Right hindlimb (tissue), 1 donor: Measurements from ENCODE around the gene JAML.
"Not testable (repeated sequence)": the region's sequence is repeated elsewhere in the genome, so short reads cannot be mapped to it uniquely, and the experiment has no call there.

Source experiments
- DNase-seq: peaks from one replicate; pipeline ENCODE4 v3.0.0-alpha.2; 2018

The JAML gene

DNA sequence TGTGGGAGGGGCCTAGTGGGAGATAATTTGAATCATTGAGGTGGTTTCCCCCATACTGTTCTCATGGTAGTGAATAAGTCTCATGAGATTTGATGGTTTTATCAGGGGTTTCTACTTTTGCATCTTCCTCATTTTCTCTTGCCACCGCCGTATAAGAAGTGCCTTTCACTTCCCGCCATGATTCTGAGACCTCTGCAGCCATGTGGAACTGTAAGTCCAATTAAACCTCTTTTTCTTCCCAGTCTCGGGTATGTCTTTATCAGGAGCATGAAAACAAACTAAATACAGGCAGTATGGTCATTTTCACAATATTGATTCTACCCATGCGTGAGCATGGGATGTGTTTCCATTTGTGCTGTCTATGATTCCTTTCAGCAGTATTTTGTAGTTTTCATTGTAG lies 32.0 kb downstream of the JAML start:
- not testable (repeated sequence) for DNase-seq

DNA sequence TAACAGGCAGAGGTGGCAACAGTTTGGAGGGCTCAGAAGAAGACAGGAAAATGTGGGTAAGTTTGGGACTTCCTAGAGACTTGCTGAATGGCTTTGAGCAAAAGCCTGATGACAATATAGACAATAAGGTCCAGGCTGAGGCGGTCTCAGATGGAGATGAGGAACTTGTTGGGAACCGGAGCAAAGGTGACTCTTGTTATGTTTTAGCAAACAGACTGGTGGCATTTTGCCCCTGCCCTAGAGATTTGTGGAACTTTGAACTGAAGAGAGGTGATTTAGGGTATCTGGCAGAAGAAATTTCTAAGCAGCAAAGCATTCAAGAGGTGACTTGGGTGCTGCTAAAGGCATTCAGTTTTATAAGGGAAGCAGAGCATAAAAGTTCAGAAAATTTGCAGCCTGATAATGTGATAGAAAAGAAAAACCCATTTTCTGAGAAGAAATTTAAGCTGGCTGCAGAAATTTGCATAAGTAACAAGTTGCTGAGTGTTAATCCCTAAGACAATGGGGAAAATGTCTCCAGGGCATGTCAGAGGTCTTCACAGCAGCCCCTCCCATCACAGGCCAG lies 33.8 kb downstream of the JAML start:
- not testable (repeated sequence) for DNase-seq

DNA sequence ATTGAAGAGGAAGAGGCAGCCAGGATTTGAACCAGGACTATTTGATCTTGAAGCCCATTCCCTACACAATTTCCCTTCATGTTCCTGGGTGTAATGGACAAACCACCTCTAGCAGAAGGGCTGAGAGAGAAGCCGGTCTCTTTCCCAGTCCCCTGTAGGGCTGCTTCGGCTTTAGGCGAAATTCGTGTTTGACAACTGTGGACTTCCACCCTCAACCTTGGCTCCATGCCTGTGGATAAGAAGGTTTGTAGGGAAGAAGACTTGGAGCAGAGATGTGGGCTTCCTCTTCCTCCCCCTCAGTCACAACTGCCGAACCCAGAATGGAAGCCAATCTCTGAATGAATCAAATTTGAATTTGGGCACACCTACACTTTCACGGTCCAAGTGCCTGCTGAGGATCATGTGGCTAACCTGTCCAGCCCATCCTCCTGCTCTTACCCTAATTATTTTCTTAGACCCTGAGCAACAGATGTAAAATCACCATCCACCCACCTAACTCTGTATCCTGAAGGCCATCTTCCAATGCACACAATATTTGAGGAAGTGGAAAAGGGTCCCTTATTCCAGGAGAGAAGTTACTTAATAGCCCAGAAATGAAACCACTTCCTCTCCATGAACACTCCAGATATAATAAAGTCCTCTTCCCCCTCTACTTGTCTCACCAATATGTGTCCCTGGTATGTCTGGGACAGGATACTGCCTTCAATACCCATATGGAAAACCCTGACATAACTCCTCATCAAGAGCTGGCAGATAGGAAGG lies 38.3 kb downstream of the JAML start:
- DNase-seq = no peak

DNA sequence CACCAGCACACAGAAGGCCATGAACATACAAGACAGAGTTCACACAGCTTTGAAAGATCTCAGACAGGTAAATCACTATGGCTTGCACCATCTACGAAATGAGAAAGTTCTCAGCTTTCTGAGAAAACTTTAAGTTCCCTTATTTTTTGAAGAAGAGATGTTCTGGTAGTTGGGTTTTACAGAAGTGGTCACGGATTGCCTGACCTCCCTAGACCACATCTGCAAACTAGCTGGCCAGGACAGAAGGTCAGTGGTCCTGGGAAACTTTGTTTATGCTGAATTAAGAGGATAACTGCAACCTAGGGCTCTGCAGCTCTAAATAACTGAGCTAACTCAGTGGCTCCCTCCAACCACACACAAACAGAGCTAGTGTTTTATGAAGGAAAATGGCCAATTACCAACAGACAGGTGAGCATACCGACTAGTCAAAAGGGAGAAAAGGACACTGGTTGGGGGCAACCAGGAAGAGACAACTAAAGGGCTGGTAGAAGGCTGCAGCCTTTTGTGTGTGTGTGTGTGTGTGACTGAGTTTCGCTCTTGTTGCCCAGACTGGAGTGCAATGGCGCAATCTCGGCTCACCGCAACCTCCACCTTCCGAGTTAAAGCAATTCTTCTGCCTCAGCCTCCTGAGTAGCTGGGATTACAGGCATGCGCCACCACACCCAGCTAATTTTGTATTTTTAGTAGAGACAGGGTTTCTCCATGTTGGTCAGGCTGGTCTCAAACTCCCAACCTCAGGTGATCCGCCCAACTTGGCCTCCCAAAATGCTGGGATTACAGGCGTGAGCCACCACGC lies 39.8 kb downstream of the JAML start:
- no peak for DNase-seq

DNA sequence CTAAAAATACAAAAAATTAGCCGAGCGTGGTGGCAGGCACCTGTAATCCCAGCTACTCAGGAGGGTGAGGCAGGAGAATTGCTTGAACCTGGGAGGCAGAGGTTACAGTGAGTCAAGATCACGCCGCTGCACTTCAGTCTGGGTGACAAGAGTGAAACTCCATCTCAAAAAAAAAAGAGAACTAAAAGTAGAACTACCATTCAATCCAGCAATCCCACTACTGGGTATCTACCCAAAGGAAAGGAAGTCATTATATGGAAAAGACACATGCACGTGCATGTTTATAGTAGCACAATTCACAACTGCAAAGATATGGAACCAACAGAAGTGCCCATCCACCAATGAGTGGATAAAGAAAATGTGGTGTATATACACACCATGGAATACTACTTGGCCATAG lies 41.1 kb downstream of the JAML start:
- DNase-seq = not testable (repeated sequence)

DNA sequence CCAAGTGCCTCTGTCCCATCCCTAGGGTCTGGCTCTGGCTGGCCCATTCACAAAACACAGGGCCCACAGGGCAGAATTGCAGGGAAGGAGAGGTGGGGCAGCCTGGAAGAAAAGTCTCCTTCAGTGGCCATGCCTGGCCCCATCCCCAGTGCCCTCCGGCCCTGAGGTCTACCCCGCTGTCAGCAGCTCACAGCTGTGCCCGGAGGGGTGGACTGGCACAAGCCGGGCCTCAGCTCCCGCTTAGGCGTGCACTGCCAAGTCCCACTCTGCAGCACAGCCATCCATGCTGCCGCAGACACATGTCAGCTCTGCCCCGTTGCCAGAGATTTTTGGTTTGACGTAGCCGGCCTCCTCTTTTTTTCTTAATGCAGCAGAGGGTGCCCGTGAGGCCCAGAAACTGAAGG lies 44.5 kb downstream of the JAML start:
- peak; percentile 92 for DNase-seq

DNA sequence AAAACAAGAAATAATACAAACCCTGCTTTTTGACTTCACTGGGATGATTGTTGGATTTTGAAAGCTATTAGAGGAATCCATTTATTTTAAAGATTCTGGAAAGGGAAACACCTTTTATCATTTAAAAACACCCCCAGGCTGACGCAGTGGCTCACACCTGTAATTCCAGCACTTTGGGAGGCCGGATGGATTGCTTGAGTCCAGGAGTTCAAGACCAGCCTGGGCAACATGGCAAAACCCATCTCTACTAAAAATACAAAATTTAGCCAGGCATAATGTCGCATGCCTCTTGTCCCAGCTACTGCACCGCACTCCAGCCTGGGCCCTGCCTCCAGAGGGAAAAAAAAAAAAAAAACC lies 48.1 kb downstream of the JAML start:
- no peak for DNase-seq

DNA sequence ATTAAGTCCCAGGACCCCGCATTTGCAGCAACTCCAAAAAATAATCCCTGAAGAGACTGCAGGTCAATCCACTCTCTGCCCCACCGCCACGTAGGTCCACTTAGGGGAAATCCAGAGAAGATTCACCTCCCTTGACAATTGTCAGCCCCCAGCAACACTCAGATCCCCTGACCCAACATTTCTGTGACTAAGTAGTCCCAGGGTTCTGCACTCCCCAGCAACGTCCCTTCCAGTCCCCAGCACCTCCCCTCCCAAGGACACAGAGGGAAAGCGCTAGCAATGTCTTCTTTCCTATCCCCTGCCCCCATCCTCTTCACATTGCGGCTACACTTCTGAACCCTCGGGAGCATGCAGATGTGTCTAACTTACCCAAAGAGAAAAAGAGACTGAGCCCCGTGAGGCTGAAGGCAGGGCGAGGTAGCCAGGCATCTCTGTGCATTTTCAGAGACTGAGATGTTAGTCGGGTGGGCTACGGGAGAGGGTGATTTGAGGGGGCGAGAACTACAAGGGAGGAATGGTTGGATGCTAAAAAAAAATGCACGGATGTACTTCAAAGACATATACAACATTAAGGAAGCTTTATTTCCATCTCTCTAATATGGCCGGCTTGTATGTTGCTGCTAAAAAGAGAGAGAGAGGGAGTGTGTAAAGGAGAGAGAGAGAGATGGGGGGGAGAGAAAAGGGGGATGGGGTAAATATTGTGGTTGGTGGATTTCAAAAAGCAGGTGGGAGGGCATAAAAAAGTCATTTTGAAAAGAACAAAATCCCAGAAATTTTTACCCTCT lies 48.6 kb downstream of the JAML start, which contains the start of gene SCN2B:
SCN2B (minus strand) TSS at position 647 of the 785 bp plus-strand sequence; CDS start at position 439, 208 bp downstream.
- DNase-seq = no peak

DNA sequence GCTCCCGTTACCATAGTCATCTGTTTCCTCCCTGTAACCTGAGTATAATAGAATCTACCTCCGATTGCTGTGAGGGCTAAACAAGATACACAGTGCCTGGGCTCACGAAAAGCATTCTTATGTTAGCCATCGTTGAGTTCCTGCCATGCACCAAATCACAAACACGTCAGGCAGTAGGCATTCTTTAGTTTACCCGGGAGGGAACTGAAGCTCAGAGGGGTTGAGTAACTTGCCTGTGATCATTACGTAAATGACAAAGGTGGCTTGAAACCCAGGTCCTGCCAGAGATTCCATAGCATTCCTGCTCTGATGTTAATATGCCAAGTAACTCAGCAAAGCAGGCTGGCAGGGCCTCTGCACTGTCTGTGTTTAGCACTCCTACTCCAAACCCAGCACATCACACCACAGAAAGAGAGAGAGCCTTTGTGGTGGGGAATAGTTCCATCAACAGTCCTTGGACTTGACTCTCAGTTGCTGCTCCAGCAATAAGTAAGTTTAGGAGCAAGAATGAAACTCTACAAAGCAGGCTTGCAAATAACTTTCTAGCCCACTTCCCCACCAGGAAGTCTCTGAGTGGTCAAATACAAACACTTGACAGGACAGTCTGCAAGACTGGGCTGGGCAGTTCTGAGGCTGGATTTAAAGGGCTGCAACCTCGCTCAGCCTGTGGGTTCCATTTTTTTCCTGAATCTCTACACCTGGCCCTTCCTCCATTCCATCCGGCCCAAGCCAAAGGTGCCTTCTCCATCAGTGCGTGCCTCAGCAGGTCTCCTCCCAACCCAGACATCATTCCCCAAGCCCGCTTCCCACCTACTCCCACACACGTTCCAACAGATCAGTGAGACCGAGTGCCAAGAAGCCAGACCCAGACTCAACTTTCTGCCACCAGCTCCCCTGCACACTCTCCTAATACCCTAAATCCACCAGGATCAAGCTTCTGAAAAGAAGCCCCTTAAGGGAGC lies 49.5 kb downstream of the JAML start:
- no peak for DNase-seq

DNA sequence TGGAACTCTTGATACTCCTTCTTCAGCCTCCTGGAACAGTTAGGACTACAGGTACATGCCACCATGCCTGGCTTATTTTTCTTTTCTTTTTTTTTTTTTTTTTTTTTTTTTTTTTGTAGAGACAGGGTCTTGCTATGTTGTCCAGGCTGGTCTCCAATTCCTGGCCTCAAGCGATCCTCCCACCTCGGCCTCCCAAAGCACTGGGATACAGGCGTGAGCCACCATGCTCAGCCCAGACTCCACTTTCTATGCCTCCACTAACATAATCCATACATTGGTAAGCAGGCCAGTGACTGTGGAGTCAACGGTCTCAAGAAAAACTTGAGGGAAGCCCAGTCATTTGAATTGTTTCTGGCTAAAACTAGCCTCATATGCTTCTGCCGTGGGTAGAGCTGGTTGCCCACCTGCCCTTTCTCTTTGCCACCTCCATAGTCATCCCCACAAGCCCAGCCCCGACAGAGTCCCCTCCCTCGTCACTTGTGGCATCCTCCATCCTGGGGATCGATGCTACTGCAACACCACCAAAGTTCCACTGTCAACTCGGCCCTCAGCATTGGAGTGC lies 50.7 kb downstream of the JAML start:
- DNase-seq = no peak

DNA sequence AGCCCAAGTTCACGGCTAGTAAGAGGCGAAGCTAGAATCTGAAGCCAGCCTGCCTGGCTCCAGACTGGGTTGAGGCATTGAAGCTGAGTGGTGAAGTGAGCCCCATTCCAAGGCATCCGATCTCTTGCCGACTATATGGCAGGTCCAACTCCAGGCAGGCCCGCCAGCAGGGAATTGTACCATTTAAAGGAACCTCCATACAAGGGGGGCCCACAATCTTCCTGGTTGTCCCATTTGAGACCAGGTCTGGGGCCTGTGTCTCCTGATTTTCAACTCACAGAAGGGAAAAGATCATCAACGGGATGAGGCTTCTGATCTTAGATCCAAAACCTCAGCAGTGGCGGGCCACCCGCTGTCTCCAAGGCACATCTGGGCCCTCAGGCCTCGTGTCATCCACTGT lies 52.5 kb downstream of the JAML start:
- no peak for DNase-seq

DNA sequence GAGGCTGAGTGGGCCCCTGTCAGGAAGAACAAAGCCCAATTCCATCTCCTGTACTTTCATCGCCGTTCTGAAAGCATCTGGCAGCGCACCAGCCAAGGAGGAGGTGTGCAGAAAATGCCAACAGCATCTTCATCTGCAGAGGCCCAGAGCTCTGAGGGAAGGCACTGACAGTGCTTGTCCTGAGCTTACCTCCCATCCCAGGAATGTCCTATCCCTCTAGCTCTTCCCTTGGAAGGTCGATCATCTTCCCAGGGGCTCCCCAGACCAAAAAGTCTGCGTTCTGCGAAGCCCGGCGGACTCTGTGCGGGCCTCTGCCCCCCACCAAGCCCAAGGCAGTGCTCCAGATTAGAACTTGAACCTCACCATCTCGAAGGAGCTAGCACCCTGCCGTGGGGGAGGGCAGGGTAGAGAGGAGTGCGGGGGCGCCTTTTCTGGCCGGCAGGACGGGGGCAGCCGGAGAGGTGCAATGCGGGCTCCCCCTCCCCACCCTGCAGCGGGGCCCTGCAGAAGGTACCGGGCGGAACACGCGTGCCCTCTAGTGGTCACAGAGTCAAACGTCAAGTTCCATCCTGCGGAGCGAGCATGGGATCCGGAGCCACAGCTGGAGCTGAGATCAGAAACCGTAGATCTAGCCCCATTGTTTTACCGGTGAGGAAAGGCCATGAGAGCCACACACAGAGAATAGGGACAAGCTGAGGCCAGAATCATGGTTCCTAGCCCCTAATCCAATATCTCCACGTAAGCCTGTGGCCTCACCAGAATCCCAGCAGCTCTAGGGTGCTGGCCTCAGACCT lies 53.3 kb downstream of the JAML start:
- peak; percentile 78 for DNase-seq

DNA sequence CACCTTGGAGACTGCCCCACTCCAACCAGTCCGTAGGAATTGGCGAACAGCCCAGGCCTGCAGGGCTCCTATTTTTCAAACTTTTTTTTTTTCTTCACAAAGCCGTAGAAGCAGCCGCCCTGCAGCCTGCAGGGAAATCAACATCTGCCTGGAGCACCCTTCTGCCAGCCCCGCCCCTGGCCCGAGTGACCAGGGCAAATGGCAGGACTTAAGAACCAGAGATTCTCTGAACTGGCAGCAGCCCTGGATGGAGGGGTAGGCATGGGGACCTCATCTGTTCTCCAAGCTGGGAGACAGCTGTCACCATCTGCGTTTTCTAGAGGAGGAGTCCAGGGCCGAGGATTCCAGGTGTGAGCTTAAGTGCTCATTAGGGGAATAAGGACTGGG lies 53.9 kb downstream of the JAML start:
- DNase-seq = no peak

DNA sequence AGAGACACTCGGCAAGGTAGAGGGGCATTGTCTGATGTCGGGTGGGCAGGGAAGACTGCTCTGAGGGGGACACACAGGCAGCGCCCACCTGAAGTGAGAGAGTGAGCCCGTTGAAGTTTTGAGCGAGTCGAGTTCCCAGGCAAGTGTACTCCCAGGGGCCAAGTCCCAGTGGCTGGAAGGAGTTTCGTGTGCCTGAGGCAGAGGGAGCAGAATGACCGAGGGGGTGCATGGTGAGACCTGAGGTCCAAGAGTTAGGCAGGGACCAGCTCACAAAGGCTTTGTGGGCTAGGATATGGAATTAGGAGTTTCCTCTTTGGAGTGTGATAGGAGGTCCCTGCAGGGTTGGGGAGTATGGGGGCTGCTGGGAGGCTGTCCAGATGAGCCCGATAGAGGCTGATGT lies 54.6 kb downstream of the JAML start:
- DNase-seq = no peak

DNA sequence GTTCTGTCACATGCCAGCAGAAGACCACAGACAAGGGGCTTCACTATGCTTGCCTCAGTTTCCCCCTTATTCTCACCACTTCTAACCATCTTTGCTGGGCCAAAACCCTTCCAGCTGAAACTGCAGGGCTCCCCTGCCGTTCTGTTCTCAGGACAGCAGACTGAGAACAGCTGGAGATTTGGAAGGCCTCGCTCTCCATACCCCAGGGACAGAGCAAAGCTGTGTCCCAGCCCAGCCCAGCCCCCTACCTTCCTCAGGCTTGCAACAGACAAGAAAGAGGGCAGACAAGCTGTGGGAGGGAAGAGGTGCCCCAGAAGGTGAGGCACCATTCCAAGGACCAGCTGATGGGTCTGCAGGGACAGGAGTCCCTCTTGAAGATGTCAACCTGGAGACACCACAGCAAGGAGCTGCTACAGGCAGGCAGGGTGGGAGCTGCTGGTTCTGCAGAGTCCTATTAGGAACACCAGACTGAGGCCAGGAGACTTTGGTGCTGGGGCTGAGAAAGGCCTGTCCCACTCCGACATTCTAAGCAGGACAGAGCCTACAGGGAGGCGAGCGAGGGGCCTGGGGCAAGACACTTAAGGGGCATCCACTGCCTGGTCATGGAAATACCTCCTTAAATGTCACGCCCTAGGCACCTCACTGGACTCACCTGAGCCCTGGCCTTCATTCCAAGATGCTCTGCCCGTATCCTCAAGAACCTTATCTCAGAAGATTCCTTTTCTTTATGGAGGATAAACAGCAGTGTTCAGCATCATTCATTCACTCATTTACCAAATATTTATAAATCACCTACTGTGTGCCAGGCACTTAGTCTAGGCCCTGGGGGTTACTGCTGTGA lies 55.3 kb downstream of the JAML start:
- no peak for DNase-seq

DNA sequence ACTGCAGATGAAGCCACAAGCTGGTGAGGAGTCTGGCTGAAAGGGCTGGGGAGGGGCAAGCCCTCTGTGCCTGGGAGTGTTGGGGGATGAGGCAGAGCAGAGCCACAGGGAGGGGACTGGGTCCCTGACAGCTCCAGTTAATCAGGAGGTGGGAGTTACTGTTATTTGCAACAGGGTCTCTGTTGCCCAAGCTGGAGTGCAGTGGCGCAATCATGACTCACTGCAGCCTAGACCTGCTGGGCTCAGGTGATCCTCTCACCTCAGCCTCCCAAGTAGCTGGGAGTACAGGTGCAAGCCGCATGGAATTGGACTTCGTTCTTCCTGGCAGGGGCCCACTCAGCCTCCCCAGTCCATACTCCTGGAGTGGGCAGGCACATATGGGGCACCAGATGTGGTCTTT lies 56.1 kb downstream of the JAML start:
- DNase-seq = no peak

DNA sequence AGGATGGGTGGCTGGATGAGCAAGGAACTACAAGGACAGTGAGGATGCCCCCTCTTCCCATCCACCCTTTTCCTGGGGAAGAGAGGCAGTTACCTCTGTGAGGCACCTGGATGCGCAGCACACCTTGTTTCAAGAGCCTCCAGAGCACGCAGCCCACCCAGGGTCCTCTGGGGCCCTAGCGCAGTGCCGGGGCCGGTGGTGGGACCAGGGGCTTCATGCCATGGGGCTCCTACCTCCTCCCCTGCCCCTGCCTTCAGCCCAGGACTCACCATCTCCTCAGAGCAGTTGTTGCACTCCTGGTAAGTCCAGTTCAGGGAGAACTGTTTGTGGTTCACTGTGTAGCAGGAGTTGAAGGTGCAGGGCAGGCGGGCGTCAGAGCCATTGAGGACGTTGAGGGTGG lies 56.5 kb downstream of the JAML start:
- no peak for DNase-seq

DNA sequence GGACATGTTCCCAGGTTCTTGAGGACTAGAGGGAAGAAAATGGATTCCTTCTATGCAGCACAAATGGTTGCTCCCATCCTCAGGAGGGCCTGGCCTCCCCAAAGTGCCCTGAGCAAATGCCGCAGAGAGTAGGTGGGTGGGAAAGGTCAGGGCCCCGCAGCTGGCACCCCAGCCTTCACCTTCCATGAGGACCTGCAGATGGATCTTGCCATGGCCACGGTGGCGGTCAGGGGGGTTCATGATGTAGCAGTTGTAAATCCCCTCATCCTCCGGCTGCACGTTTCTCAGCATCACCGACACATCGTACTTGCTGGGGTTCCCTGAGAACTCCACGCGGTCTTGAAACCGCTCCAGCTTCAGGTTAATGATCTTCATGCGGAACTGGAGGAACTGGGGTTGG lies 56.9 kb downstream of the JAML start:
- DNase-seq = no peak

DNA sequence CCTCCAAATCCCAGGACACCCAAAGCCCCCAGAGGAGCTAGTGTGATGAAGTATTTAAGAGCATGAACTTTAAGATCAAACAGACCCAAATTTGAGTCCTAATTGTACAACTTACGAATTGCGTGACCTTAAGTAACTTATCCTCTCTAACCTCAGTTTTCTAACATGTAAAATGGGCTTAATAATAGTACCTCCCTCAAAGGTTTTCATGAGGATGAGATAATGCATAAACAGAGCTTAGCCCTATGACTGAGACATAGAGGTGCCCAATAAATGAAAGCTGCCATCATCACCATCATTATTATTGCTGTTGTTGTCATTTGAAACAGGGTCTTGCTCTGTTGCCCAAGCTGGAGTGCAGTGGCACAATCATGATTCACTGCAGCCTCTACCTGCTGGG lies 57.6 kb downstream of the JAML start:
- DNase-seq = no peak

DNA sequence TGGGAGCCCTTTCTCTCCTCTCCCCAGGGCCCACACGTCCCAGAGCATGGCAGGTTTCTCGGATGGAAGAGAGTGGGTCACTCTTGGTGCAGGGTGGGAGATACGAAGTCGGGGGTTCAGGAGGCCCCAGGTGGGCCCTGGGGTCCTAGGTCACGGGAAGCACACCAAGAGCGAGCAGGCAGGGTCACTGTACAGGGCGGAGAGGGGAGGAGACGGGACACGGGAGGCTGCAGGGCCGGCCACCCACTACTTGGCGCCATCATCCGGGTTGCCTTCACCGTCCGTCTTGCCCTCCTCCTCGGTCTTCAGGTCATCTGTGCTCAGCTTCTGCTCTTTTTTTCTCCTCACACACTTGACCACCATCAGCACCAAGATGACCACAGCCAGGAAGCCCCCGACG lies 58.2 kb downstream of the JAML start:
- no peak for DNase-seq
